GM18499 (cell line): ENCODE measurements around the gene FAM217A.

Source experiments
- ATAC-seq: cut with Tn5 transposase; IDR thresholded peaks from one replicate; pipeline ENCODE4 v1.9.1; 2021; ENCODE audit warnings: moderate number of reproducible peaks; ENCODE audit not compliant: insufficient read depth, unreplicated experiment

The FAM217A gene

DNA sequence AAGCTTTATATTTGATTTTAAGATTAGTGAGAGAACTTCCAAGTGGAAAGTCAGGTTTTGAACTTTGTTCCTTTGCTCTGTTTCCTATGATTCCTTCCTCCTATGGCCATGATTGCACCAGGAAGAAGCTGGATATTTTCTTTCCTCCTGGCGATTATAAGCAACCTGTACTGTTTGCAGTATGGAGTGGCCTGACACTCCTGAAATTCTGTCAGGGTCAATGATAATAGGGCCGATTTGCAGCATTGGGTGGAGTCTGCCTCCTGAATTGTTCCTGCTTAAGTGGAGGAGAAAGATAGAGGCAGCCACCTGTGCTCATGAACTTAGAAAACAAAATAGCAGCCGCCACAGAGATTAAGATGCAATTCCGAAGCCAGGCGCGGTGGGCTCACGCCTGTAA, 9.8 kb upstream of the FAM217A start:
- no peak for ATAC-seq

DNA sequence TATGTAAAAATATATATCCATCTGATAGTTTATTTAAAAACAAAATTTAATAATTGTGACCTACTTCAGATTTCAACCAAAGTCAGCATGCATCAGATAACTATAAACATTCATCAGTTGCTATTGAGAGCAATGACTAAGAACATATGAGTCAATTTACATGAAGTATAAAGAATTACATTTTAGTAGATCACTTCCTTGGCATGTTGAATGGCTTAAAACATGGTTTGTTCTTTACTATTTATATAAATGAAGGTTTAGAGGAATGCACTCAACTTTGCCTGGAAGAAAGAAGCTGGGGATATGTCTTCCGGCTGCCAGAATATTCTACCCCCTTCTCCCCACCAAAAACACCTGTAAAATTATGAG, 6.4 kb upstream of the FAM217A start:
- no peak for ATAC-seq

DNA sequence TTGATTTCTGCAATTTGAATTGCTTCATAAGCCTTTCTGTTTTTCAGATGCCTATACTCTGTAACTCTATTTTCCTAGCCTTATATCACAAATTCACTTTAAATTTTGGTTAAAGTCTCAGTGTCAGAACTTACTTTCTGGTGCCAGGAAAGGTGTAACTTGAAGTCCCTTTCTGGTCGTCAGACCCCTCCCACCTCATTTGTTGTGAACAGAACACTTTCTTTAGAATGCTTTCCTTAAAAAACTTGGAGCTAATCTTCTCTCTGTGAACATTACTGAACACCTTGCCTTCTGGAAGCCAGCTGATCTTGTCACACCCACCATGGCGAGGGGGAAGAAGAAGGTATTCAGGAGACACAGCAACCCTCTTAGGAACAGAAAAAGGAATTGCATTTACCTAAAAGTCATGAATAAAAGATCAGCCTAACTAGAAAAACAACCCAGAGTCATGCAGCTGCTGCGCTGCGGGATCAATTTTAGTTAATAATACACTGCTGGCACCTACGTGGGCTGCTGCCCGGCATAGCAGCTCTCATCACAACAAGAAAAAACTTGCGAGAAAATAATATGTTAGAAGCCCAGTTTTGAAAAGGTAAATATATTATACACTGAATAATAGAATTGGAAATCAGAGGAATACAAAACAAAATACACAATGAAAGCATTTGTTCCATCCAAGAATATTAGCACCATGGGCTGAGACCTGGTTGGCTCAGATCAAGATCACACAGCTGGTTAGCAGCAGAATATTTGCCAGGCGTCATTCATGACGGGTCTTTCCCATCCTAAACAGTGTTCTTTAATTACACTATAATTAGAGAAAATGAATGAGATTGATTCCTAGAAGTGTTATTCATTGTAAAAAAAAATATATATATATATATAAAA, 5.8 kb upstream of the FAM217A start:
- ATAC-seq = no peak

DNA sequence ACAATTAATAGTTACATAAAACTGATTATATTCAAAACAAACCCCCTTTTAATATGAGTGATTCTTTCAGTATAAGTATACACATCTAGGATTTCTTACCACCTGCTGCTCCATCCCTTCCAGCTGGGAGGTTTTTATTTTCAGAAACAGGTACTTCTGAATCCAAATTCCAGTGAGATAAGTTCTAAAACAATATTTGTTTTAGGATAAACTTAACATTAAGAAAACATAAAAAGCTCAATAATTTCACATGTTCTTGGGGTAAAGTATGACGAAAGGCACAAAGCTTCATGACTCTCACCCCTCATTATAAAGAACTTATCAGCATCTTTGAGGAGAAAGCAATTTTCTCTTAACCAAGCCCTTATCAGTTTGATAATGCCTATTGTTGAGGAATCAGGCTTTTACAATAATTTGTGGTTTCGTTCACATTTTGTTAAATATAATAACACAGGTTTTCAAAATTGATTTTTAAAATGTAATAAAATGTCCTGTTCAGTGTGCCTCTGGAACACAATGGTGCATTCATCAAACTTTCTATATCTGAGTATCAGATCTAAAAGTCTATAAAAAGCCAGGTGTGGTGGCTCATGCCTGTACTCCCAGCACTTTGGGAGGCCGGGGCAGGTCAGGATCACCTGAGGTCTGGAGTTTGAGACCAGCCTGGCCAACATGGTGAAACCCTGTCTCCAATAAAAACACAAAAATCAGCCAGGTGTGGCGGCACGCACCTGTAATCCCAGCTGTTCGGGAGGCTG, 4.3 kb downstream of the FAM217A start:
- no peak for ATAC-seq

DNA sequence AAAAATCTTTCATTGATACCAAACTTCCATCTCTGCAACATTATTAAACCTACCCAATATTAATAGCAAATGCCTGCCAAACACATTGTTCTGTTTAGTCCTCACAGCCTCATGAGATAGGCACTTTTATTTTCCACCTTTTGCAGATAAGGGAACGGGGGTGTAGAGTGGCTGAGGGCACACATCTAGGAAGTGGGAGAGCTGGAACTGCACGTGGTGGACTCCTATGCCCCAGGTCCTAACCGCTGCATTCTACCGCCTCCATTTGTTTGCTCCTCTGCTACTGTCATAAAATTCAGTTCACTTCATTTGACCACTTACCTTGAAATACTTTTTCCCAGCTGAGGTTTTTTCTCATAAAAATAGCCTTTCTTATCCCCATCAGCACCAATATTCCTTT, 7.6 kb downstream of the FAM217A start:
- ATAC-seq = no peak

DNA sequence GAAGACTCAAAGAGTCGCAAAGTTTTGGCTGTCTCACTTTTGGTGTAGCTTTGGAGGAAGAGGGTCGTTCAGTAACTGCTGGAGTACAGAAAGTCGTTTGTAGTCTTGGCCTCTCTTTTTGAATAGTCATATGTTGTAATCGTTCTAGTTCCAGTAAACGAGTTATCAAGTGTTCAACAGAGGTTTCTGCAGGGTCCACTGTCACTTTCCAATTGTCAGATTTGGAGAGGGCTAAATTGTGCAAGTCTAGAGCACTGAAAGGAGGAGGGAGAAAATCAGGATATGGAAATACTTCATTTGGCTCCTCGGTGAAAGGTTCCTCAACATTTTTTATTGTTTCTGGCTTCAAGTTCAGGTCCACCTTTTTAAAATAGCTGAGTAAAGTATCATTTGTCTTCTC, 9.7 kb downstream of the FAM217A start:
- ATAC-seq = no peak

DNA sequence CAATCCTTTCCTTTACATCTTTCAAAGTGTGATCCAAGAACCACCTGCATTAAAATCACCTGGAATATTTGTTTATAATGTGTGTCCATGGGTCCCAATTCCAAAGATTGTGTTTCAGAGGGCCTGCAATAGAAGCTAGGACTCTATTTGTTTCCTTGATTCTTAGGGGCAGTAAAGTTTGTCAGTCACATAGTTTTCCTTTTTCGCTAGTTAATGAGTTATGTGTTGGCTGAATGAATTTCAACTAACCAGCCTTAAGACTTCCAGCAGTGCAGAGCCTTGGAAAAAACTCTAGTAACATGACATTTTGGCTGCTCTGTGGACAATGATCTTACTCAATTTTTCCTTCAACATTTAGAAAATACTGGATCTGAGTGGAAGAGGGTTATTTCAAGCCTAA, 11.3 kb downstream of the FAM217A start:
- no peak for ATAC-seq

DNA sequence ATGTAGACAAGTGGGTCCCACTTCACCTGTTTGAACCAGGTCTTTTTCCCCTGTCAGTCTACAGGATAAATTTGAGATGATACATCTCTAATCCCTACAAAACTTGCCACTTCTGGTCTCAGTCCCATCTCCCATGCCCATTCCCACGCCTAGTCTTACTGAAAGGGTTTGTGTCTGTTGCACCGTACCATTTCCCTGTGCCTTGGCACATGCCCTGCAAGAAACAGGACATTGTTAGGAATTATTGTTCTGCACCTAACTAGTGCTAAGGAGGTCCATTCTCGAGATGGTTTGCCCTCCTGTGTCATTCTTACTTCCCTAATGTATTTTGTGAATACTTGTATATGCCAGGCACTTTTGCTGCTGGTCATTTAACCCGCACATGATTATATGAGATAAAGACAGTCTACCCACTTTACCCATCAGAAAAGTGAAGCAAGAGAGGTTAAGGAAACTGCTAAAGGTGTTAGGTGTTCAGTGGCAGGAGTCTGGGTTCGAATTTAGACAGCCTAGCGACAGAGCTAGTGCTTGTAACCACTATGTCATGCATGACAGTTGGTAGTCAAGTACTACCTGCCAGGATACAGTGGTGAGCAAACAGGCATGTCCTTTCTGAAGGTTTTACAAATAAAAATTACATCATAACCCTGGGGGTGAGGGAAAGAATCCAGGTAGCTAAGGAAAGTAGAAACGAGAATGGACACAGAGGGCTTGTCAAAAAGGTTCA, 12.7 kb downstream of the FAM217A start:
- no peak for ATAC-seq

DNA sequence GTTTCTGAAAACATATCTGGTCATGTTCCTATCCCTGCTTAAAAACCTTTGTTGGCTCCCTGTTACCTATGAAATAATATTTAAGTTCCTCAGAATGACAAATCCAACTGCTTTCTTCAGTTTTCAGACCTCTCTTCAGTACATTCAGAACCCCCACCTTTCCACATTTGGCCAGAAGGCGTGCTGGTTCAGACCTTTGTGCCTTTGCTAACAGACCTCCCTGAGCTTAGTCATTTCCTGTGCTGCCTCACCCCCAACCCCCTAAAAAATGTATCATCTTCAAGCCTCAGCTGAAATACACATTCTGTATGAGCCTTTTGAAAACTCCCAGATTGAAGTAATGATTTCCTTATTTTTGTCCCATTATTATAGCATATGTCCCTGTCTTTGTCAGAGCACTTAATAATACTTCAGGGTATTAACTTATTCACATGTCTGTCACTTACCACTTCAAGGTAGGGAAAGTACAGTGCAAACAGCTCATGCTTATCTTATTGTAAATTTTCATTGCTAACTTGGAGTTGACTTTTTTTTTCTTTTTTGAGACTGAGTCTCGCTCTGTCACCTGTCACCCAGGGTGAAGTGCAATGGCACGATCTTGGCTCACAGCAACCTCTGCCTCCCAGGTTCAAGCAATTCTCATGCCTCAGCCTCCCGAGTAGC, 19.7 kb downstream of the FAM217A start:
- no peak for ATAC-seq

DNA sequence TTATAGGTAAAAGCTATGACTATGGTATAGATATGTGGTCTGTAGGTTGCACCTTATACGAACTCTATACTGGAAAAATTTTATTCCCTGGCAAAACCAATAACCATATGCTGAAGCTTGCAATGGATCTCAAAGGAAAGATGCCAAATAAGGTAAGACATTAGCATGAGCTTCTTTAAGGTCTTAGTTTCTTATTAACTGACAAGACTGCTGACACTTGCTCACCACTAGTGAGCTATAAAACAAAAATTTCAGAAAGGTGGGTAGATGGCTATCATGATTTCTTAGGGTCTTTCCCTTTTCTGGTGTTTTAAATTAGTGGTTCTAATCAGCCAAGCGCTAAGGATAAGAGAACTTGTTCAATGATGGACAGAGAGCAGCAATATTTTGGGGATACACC, 21.9 kb downstream of the FAM217A start:
- ATAC-seq = no peak

DNA sequence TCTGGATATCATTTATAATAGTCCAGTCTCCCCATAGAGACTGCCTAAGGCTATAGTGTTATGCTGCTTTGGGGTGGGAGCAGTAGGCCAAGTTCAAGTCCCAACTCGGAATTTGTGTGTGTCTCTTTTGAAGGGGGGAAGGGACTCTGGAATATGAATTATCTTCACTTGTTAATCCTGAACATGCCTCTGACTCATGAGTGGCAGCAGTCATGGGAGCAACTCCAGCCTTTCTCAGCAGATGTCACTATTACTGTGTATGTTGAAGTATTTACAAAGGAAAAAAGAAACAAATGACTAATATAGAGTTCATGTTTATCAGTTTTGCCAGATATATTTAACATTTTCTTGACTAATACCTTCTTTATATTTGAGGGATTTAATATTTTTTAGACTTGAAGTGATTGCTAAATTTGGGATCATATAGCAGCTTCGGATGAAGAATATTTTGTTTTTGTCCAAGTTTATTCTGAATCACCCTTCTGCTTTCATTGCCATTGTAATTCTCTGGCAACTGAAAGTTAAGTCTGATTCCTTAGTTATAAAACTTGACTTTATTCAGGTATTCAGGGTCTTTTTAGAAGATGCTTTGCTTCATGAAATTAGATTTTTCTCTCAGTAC, 23.4 kb downstream of the FAM217A start:
- ATAC-seq = no peak

DNA sequence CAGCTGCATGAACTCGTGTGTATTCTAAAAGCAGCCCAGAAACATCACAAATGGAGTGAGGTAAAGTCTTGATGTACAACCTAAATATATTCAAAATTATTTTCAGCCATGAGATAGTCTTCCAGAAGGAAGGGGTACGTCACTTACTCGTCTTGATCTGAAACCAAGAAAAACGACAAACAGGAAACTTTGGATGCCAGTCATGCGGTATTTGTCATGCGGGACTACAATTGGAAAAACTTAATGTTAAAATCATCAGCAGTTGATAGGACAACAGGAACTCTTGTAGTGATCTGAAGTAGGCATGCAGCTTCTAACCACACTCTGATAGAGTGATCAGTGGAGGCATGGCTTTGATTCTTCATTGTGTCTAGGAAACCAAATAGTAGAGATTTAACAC, 29.7 kb downstream of the FAM217A start:
- ATAC-seq = no peak

DNA sequence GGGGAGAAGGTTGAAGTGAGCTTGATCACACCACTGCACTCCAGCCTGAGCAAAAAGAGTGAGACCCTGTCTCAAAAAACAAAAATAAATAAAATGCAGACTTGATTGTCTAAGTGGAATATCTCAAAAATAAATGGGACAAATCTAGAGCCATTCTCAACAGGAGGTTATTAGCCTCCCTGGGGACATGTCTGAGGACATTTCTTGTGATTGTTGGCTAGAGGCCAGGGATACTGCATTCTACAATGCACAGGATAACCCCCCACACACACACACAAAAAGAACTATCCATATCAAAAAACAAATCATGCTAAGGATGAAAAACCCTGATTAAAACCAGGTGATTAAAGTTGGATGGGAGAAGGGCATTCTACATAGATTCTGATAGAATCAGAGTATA, 37.5 kb downstream of the FAM217A start:
- no peak for ATAC-seq

DNA sequence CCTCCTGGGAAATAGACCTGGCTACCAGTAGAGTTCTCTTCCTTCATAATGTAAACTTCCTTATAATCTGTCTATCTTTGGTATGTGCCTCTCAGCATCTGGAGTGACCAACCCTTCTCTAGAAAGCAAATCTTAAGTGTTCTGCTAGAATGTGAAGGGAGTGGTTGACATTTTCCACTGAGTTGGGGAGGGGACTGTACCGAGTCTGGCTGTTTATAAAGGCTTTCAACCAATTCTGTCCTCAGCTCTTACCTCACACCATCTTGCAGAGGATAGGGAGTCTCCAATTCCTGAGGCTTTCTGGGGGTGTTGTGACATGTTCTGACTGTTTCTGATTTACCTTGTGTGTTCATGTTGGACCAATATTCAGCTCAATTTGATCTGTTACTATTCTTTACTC, 39.6 kb downstream of the FAM217A start:
- no peak for ATAC-seq

DNA sequence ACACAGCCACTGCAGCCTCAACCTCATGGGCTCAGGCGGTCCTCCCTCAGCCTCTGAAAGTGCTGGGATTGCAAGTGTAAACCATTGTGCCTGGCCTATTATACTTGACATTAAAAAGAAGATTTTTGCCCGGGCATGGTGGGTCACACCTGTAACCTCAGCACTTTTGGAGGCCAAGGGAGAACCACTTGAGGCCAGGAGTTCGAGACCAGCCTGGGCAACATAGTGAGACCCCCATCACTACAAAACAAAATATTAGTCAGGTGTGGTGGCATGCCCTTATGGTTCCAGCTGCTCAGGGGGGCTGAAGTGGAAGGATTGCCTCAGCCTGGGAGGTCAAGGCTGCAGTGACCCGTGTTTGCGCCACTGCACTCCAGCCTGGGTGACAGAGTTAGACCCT, 42.4 kb downstream of the FAM217A start:
- no peak for ATAC-seq

DNA sequence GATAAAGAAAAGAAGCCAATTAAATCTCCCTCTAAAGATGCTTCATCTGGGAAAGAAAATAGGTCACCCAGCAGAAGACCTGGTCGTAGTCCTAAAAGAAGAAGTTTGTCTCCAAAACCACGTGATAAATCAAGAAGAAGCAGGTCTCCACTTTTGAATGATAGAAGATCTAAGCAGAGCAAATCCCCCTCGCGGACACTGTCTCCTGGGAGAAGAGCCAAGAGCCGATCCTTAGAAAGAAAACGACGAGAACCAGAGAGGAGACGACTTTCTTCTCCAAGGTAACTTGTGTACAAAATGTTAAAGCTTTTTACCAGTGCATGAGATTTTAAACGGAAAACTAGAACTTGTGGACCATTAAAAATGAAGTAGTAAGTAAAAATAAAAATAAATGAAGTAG, 46.5 kb downstream of the FAM217A start:
- no peak for ATAC-seq

DNA sequence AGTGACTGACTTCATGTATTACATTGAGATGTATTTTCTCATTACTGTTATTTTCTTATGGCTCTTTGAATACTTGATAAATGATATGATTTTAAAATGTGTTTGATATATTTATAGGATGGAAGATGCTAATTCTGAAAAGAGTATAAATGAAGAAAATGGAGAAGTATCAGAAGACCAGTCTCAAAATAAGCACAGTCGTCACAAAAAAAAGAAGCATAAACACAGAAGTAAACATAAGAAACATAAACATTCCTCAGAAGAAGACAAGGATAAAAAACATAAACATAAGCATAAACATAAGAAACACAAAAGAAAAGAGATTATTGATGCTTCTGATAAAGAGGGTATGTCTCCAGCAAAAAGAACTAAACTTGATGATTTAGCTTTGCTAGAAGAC, 47.5 kb downstream of the FAM217A start:
- ATAC-seq = no peak

DNA sequence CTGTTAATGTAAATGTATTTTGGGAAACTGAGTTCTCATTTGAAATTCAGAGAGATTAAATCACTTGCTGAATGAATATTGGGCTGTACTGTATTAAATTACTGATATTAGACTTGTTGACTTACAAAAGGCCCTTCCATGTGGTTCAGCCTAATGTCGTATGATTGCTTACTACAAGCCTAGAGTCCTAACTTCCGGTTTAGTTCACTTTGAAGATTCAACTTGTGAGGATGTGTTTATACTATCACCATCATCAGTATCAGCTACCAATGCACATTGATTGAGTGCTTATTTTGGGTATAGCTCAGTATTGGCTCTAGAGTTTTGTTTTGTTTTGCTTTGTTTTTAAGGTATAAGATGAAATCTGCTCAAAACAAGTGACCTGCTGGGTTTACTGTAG, 48.3 kb downstream of the FAM217A start:
- no peak for ATAC-seq

DNA sequence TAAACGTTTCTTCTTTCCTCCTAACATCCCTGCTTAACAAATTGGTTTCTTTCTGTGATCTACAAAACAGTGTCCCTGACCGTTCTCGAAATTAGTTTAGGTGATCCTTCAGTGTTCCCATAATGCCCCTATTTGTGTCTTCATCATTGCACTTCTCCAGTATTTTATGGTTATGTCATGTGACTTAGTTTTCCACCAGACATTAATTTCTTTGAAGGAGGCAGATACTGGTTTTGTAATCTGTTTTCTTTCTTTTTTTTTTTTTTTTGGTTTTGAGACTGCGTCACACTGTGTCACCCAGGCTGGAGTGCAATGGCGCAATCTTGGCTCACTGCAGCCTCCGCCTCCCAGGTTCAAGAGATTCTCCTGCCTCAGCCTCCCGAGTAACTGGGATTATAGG, 49.2 kb downstream of the FAM217A start:
- ATAC-seq = no peak

DNA sequence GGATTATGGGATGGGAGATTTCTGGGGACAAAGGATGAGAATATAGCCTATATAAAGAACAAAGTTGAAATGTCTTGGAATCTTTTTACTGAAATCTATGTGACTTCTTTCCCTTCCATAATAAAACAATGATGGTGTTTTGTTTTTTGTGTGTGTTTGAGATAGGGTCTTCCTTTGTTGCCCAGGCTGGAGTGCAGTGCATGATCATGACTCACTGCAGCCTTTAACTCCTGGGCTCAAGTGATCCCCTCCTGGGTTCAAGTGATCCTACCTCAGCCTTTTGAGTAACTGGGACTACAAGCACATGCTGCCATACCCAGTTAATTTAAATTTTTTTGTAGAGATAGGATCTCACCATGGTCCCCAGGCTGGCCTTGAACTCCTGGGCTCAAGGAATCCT, 50.9 kb downstream of the FAM217A start:
- ATAC-seq = no peak
